GM21717 (cell line): ENCODE data around the gene NUBP2.

Experiments
- ATAC-seq: cut with Tn5 transposase; IDR thresholded peaks from one replicate; pipeline ENCODE4 v1.9.1; 2021; ENCODE audit warnings: mild to moderate bottlenecking, moderate library complexity; ENCODE audit not compliant: unreplicated experiment

NUBP2 gene

DNA sequence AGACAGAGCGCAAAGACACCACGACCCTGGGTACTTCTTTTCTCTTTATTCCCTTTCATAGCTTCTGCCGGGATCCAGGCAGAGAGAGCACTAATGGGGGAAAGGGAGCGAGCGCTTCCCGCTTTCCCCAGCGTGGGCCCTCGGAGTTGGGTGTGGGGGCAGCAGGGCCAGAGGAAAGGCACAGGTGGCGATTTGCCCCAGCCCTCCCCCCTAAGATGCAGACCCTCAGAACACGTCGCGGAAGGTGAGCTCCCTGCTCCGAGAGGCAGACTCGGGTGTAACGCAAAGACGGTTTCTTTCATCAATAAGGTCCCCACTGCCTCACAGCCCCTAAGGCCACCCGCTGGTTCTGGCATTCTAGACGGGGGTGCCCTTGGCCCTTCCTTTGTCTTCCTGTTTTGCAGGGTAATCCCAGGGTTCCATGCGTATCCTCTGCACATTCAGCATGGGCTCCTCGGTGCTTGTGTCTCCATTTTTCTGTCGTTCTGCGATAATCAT, 10.8 kb upstream of the NUBP2 start:
- ATAC-seq = no peak

DNA sequence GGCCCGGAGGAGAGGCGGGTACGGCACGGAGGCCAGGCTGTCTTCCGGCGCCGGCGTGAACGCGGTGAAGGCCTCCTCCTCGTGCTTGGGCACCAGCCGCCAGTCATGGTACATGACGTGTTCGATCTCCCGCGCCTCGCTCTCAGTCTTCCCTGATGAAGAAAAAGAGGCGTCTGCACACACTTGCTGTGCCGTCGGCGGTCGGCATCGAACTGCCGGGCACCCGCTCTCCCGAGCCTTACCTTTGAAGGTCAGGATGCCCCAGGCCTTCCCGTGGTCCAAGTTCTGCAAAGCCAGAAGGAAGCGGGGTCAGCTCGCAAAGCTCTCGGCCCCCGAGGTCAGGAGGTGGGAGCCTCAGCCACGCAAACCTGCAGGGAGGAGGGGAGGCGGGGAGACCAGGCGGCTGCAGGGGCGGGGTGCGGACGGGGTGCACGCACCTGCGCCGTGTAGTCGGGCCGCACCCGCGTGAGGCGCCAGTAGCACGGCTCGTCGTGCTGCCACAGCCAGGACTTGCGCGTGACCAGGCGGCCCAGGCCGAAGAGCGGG, 10.3 kb upstream of the NUBP2 start, which contains the start of gene EME2:
Gene EME2, plus strand, starts transcription at position 449 of the 546 bp plus-strand sequence. CDS start 418 bp downstream, outside the sequence.
- peak; percentile 0 for ATAC-seq

DNA sequence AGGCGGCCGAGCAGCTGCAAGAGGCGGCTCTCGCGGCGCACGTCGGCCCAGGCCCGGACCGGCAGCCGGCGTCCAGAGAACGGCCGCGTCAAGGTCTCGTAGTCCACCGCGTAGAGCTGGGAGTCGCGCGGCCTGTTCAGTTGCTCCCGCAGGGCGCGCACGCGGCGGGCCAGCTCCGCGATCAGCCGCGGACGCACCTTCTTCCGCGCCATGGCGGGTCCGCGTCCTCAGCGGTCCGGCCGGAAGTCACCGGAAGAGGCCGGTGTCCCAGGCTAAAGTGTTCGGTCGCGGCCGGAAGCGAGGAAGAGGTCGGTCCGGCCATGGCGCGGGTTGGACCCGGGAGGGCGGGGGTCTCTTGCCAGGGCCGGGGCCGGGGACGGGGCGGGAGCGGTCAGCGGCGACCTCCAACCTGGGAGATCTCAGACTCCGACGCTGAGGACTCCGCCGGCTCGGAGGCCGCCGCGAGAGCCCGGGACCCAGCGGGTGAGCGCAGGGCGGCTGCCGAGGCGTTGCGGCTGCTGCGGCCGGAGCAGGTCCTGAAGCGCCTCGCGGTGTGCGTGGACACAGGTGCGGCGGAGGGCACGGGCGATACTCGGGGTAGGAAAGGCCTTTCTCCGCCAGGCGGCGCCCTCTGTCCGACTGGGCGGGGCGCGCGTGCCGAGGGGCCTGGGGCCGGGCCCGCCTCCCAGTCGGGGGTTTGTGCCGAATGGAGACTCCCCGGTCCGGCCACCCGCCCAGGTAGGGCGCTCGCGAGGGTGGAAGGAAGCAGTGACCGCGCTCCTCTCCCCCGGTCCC, 9.7 kb upstream of the NUBP2 start, which contains the start of gene MRPS34:
Gene MRPS34, minus strand, starts transcription at position 227 of the 795 bp plus-strand sequence. Its CDS starts 15 bp downstream, at position 212.
- ATAC-seq = peak; percentile 41

DNA sequence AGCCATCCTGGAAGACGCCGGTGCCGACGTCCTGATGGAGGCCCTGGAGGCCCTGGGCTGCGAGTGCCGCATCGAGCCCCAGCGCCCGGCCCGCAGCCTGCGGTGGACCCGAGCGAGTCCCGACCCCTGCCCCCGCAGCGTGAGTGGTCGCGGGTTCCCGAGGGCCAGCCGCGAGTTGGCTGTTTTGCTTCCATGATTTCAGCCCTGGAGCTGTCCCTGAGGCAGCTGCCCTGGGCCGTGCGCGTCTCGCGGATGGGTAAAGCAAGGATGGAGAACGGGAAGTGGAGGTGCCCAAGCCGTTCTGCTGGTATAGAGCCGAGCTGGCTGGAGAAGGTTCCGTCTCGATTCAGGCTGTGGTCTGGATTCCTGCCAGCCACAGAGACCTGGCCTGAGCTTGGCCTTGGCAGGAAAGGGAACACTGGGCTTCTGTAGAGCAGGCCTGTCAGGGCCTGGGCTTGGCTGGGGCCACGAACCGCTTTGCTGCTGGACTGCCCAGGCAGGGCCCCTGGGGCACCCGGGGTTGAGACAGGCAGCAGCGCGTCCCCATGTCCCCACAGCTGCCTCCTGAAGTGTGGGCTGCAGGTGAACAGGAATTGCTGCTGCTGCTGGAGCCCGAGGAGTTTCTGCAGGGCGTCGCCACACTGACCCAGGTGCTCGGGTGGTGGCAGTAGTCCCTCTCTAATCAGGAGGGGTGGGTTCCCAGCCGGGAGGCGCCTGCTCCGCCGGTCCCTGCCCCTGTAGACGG, 8.9 kb upstream of the NUBP2 start:
- ATAC-seq = no peak

DNA sequence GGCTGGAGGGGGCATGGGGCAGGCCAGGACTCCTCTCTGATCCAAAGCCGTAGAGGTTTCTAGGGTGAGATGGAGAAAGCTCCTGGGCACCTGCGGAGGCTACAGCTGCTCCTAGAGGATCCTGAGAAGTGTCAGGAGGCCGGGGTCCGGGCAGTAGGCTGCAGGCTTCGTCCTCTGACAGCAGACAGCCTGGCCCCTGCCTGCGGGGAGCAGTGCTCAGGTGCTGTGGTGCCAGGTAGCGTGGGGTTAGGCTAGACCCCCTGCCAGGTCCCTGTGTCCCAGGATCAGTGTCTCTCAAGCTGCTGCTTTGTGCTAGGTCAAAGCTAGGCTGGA, 8.3 kb upstream of the NUBP2 start:
- no peak for ATAC-seq

DNA sequence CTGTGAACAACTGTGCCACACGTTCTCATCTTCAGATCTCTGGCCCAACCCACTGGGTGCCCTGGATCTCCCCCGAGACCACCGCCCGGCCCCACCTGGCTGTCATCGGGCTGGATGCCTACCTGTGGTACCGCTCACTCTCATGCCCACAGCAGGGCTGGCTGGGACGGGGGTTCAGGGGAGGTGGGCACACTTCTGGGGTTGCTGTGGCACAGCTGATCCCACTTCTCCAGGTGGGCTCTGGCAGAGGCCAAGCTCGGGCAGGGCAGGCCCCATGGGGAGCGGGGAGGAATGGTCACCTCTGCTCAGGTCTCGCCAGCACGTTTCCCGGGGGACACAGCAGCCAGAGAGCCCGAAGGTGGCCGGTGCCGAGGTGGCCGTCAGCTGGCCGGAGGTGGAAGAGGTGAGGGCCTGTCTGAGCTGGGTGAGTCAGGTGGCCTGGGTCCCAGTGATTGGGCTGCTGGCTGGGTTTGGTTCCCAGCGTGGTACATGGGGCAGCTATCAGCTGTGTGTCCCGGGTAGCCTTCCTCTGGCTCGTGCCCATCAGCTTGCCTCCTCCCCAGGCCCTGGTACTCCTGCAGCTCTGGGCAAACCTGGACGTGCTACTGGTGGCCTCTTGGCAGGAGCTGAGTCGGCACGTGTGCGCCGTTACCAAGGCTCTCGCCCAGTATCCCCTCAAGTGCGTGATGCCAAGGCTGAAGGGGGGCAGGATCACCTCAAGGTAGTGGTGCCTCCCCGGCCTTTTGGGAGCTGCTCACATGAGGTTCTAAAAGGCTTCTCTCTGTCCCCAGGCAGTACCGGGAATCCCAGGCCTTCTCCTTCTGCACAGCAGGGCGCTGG, 7.5 kb upstream of the NUBP2 start:
- ATAC-seq = no peak

DNA sequence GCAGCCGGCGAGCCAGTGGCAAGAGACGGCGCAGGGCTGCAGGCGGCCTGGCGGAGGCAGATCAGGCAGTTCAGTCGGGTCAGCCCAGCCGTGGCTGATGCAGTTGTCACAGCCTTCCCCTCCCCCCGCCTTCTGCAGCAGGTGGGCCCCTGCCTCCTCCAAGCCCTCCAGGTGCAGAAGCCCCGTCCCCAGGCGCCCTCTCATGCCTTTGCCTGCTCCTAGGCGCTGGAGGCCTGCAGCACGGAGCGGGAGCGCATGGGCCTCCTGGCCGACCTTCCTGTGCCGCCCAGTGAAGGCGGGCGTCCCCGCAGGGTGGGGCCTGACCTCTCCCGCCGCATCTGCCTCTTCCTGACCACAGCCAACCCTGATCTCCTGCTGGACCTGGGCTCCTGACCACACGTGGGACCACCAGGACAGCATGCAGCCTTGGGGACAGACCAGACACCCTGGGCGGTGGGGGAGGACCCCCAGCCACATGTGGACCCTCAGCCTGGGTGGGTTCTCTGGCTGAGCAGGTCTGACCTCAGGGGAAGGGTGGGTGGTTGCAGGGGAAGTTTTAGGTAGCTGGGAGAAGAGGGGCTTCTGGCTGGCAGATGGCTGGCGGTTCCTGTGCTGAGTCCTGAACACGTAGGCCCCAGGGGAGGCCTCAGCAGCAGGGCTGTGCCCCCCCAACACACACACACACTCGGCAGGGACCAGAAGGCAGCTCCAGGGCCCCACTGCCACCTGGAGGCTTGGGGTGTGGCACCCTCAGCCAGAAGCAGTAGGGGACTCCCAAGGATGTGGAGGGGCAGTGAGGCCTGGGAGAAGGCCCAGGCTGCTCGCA, 6.7 kb upstream of the NUBP2 start:
- ATAC-seq = no peak

DNA sequence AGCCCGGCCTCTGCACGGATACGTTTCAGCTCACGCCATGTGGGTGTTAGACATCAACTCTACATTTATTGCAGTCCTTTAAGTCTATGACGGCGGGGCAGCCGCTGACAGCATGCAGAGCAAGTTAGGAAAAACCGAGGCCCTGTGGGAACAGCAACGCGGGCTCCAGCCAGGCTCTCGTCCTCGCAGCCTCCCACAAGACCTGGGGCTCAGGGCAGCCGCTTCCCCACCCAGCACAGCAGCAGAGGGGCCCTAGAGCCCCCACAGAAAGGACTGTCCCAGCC, 6.1 kb upstream of the NUBP2 start:
- no peak for ATAC-seq

DNA sequence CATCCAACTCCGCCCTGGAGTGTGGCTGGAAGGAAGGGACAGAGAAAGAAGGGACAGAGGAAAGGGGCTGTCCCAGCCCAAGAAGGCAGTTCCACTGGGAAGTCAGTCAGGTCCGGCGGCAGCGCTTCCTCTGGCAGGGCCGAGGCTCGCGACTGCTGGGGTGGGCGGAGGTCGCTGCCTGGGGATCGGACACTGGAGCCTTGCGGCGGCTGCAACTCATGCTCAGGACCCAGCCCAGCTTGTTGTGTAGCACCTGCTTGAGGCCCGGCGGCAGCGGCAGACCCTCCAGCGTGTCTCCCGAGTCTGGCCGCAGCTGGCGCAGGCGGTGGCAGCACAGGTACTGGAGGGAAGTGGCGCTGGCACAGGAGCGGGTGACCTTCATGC, 5.8 kb upstream of the NUBP2 start:
- ATAC-seq = no peak

DNA sequence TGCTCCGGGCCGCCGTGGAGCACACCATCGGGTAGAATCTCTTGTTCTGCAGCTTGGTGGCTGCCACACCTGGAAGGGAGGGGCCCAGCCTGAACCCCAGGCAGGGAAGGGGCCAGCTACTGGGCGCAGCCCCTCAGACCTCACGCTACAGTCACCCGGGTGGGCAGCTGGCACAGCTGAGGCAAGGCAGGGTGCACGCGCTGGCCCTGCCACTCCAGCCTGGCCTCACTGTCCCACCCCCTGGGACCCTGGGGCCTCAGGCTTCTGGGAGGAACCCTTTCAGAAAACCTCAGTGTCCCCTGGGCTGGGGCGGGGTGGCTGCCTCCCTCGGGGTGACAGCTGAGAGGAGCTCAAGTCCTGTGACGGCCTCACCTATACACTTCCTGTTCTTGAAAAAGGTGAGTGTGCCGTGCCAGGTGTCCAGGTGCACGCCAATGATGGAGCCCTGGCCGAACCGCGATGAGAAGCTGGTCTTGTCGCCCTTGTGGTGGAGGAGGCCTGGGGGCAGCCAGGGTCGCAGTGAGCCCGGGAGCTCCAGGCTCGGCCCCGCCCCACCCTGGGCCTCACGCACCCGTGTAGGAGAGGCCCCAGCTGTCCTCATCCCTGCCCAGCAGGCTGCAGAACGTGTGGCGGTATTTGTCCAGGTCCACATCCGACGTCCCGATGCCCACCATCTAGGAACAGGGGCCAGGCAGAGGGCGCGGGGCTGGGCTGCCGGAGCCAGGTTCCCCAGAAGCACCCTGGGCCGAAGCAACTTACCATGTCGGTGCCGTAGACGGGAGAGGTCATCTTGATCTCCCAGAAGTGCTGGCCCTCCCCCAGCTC, 5.2 kb upstream of the NUBP2 start:
- no peak for ATAC-seq

DNA sequence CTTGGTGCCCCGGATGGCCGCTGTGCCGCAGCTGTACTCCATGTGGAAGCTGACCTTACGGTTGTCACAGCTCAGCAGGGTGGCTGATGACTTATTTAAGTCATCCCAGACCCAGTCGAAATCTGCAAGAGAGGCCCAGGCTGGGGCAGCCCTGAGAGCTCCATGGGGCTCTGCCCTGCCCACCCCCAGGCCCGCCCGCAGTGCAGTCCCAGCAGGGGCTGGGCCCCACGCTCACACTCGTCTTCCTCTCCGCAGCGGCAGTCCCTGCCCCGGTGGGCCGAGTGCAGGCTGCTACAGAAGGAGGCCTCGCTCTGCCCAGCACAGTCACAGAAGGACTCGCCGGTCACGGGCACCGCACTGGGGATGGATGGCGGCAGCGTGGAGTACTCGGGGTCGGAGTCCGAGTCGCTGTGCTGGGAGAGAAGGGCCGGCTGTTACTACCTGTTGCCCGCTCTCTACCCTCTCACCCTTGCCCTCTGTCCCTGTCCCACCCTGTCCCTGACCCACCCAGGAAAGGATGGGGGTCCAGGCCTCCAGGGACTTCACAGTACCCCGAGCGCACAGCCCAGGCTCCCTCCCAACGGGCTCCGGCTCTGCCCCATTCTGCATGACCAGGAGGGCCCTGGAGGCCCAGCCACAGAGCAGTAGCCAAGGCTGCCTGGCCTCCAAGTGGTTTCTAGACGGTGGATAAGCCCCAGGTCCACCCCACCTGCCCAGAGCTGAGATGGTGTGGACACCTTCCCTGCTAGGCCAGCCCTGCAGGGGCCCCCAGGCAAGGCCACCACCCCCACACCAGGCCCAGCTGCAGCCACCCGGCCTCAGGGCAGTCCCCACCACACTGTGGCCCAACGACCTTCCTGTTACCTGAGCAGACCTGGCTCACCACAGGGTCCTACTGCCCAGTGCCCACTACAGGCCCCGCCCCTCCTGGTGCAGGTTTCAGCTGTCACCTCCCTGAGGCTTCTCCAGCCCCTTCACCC, 4.3 kb upstream of the NUBP2 start:
- no peak for ATAC-seq

DNA sequence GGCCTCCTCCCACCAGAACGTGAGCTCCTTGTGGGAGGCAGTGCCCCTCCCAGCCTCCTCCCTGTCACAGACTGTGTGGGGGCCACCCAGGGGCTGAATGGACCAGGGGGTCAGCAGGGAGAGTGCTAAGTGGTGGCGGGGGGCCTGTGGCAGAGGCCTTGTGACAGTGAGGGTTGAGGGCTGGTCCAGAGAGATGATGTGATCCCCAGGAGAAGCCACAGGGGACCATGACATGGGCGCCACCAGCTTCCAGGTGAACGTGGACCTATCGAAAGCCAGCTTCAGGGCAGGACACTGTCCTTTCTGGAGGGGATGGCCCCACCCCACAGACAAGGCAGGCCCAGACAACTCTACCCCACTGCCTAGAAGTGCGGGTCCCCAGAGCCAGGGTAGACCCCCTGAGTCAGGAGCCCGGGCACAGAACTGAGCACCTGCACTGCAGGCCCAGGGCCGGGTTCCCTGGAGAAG, 3.5 kb upstream of the NUBP2 start:
- no peak for ATAC-seq

DNA sequence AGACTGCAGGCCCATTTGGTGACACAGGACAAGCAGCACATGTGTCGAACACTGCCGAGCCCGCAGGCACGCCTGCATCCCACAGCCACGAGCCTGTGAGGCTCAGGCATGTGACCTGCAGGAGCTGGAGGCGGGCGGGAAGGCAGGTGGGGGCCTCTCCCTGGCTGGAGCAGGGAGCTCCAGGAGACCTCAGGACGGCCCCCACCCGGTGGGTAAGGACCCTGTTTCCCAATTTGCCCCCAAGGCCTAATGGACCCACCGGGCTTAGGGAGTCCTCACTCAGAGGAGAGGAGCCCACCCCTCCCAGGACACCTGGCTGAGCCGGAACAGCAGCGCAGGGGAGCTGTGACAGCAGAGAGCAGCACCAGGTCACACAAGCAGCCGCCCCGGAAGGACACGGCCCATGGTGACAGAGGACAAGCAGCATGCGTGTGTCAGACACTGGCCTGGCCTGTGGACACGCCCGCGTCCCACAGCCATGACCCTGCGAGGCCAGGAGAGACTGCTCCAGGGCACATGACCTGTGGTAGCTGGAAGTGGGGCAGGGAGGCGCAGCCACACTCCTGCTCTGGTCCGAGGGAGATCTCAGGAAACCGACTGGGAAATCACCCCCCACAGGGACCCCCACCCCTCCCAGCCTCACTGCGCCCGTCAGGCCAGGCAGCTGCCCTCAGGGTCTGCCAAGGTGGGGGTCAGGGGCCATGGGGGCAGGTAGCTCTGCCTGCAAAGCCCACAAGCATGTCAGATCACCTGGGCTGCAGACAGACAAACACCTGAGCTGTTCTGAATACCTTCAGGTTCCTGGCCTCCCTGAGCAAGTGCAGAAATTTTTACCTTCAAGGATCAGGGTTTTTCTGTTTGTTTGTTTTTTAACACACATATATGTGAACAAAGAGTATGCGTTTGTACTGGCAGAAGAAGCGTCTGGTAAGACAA, 2.8 kb upstream of the NUBP2 start:
- no peak for ATAC-seq

DNA sequence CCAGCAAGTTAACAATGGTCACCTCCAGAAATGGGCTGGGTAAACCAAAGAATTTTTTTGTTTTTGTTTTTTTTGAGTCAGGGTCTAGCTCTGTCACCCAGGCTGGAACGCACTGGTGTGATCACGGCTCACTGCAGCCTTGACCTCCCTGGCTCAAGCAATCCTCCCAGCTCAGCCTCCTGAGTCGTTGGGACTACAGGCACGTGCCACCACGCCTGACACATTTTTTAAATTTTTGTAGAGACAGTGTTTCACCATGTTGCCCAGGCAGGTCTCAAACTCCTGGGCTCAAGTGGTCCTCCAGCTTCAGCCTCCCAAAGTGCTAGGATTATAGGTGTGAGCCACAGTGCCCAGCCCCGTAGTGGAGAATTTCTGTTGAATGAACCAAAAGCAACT, 2.1 kb upstream of the NUBP2 start:
- no peak for ATAC-seq

DNA sequence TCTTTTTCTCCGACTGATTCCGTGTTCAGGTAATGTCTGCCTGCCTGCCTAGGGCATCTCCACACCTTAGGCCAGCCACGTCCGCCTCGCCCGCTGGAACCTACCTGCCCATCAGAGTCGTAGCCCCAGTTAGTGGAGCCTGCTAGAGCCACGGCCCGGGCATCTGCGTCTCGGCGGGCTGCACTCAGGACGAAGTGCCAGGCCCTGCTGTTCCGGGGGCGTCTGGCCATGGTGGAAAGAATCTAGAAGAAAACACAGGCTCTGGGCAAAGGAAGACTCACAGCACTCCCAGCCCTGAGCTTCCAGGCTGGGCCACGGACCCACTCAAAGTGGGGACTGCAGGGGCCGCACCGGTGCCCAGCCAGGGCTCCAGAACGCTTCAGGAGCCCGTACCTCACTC, 1.5 kb upstream of the NUBP2 start:
- no peak for ATAC-seq

DNA sequence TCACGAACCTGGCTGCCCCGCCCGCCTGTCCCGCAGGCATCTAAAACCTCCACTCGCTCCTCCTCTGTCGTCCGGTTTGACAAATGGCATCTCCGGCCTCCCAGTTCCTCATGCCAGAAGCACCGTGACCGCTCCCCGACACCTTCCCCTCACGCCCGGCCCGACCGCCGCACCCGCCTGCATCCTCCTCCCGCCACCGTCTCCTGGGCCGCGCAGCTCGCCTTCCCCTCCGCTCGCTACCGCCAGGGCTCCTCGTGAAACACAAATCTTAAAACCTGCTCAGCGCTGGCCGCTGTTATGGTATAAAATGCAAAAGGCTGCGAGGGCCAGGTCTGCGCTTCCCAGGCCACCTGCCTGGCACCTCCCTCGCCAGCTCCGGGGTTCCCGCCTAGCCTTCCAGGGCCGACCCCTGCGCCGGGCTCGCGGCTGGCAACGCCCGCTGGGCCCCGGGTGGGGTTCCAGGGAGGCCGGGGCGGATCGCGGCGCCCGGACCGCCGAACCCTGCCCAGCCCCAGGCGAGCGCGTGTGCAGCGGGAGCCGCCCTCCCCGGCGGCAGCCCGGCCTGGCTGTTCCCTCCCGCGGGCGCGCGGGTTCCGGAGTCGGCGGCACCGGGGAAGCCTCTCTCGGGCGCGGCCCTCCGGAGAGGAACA, 877 bp upstream of the NUBP2 start:
- ATAC-seq = no peak
